GM19238 (cell line): ENCODE measurements around the gene TAF1B.

Source experiments
- DNase-seq: peaks from one replicate; pipeline ENCODE4 v3.0.0; 2011; ENCODE audit warnings: low spot score; ENCODE audit not compliant: insufficient read length

Gene TAF1B

DNA sequence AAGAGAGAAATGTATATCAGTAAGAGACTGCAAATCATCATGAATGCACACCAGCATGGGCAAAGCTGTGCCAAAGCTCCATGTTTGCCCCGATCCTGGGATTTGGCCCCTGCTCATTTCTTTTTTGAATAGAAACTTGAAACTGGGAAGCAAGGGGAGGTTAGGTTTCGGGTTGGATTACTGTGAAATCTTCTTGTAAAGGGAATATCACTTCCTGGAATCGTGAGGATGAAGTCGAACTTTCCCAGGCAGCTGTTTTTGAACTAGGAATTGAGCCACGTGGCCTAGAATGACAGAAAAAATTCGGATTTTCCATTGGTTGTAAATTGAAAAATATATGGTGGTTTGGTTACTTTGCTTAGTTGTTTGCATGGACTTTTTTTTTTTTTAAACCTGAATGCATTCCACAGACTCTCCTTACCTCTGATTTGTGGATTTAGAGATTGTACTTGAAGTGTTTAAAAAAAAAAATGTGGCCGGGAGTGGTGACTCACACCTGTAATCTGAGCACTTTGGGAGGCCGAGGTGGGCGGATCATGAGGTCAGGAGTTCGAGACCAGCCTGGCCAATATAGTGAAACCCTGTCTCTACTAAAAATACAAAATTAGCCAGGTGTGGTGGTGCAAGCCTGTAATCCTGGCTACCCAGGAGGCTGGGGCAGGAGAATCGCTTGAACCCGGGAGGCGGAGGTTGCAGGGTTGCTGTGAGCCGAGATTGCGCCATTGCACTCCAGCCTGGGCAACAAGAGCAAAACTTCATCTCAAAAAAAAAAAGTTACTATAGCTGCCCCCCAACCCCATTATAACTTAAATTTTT is 140.3 kb downstream of the TAF1B start:
- DNase-seq = no peak
